BE2C (cell line): Measurements from ENCODE around the gene ADAMTSL2.

ENCODE experiments used
- DNase-seq: peaks from one replicate; pipeline ENCODE4 v3.0.0-alpha.2; 2020
- H3K27me3 ChIP-seq: fragments of 250-450 bp; sonication (Bioruptor Pico); 2 replicates; pipeline ENCODE4 v1.5.1; 2020; ENCODE audit warnings: mild to moderate bottlenecking
- H3K36me3 ChIP-seq: fragments of 250-450 bp; sonication (Bioruptor Pico); 2 replicates; pipeline ENCODE4 v1.5.1; 2020; ENCODE audit warnings: mild to moderate bottlenecking
- H3K4me1 ChIP-seq: fragments of 250-450 bp; sonication (Bioruptor Pico); 2 replicates; pipeline ENCODE4 v1.5.1; 2020
- H3K4me3 ChIP-seq: 2 replicates; pipeline ENCODE4 v1.5.1; 2011; ENCODE audit warnings: low read depth, low read length
- H3K9me3 ChIP-seq: fragments of 250-450 bp; sonication (Bioruptor Pico); 2 replicates; pipeline ENCODE4 v1.5.1; 2020
- CTCF ChIP-seq: IDR thresholded peaks from 2 replicates; pipeline ENCODE4 v1.5.1; 2012; ENCODE audit warnings: mild to moderate bottlenecking, low read depth, low read length

The ADAMTSL2 gene

GRCh38 chr9:133587051-133587450 lies 52.5 kb downstream of the ADAMTSL2 start:
- DNase-seq: no peak
- no peaks in the 10 kb centered on the region for H3K27me3 ChIP-seq
- H3K36me3 ChIP-seq: no peaks in the 10 kb centered on the region
- H3K4me3 ChIP-seq: no peak overlapping the region
- no peak for TF ChIP-seq CTCF
- H3K9me3 ChIP-seq: no peaks in the 10 kb centered on the region
- H3K4me1 ChIP-seq: peaks cover 50% of the 10 kb centered on the region

- no peak for TF ChIP-seq CTCF
- Histone ChIP-seq H3K36me3 (no peaks in the 10 kb centered on the region), H3K27me3 (no peaks in the 10 kb centered on the region), H3K4me3 (no peak overlapping the region), H3K4me1 (peaks cover 46% of the 10 kb centered on the region), H3K9me3 (no peaks in the 10 kb centered on the region)
- DNase-seq: no peak
These were observed 53.0 kb downstream of the ADAMTSL2 start for GRCh38 chr9:133587466-133587865.

- TF ChIP-seq CTCF: peak; percentile 82
- H3K4me3 ChIP-seq: no peak overlapping the region
- no peak for DNase-seq
These were observed 55.1 kb downstream of the ADAMTSL2 start for GRCh38 chr9:133589454-133590227.

GRCh38 chr9:133590231-133590855 lies 55.8 kb downstream of the ADAMTSL2 start:
- Histone ChIP-seq H3K9me3 (no peaks in the 10 kb centered on the region), H3K27me3 (no peaks in the 10 kb centered on the region), H3K4me3 (no peak overlapping the region), H3K4me1 (peaks cover 17% of the 10 kb centered on the region), H3K36me3 (peaks cover 3% of the 10 kb centered on the region; the same call in 1 of the 2 replicates)
- TF ChIP-seq CTCF: no peak
- DNase-seq: no peak

More at GRCh38 chr9:133589454-133590227, 55.1 kb downstream of the ADAMTSL2 start:
- H3K27me3 ChIP-seq: no peaks in the 10 kb centered on the region
- peaks cover 2% of the 10 kb centered on the region; the same call in 1 of the 2 replicates for H3K36me3 ChIP-seq
- peaks cover 24% of the 10 kb centered on the region for H3K4me1 ChIP-seq
- no peaks in the 10 kb centered on the region for H3K9me3 ChIP-seq

- no peak for TF ChIP-seq CTCF
- Histone ChIP-seq H3K36me3 (peaks cover 11% of the 10 kb centered on the region; the same call in 1 of the 2 replicates), H3K9me3 (no peaks in the 10 kb centered on the region), H3K27me3 (no peaks in the 10 kb centered on the region), H3K4me3 (no peak overlapping the region), H3K4me1 (peaks cover 11% of the 10 kb centered on the region)
- DNase-seq: no peak
These were observed 56.8 kb downstream of the ADAMTSL2 start for GRCh38 chr9:133591116-133591910.
